ENCODE results near the gene CARS1. TPM values are rescaled to one million over a fixed set of nuclear protein-coding genes. Genes with fewer than 3 reads are reported as not detected.

CARS1 gene
- total RNA-seq, 2 donors from 2014 or later: 15.8 to 20.8 TPM

GRCh38 chr11:3010521-3011275 lies 46.5 kb downstream of the CARS1 start:
- 84 to 93% methylated on average over 11 to 13 of the region's 13 CpGs for WGBS, 2 donors
- Histone ChIP-seq H3K27ac (no peak overlapping the region), H3K9me3 (no peaks in the 10 kb centered on the region), H3K4me3 (no peak overlapping the region), H3K4me1 (no peaks in the 10 kb centered on the region), H3K36me3 (replicated peaks in 1 of 2; ENCODE audit: insufficient read depth in 1 of 2, low read depth in 2 of 2) (peaks cover 0 to 20% of the 10 kb centered on the region in 2 donors), H3K27me3 (no peaks in the 10 kb centered on the region)
- TF ChIP-seq, protein P1, sequence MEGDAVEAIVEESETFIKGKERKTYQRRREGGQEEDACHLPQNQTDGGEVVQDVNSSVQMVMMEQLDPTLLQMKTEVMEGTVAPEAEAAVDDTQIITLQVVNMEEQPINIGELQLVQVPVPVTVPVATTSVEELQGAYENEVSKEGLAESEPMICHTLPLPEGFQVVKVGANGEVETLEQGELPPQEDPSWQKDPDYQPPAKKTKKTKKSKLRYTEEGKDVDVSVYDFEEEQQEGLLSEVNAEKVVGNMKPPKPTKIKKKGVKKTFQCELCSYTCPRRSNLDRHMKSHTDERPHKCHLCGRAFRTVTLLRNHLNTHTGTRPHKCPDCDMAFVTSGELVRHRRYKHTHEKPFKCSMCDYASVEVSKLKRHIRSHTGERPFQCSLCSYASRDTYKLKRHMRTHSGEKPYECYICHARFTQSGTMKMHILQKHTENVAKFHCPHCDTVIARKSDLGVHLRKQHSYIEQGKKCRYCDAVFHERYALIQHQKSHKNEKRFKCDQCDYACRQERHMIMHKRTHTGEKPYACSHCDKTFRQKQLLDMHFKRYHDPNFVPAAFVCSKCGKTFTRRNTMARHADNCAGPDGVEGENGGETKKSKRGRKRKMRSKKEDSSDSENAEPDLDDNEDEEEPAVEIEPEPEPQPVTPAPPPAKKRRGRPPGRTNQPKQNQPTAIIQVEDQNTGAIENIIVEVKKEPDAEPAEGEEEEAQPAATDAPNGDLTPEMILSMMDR (IDR thresholded peaks at IDR 0.05): no peak
- TF ChIP-seq POLR2A (IDR thresholded peaks at IDR 0.05): no peak
- intact Hi-C loops (cut with DNase I): no loop called here
- ATAC-seq: no peak
- DNase-seq: no peak

DNA sequence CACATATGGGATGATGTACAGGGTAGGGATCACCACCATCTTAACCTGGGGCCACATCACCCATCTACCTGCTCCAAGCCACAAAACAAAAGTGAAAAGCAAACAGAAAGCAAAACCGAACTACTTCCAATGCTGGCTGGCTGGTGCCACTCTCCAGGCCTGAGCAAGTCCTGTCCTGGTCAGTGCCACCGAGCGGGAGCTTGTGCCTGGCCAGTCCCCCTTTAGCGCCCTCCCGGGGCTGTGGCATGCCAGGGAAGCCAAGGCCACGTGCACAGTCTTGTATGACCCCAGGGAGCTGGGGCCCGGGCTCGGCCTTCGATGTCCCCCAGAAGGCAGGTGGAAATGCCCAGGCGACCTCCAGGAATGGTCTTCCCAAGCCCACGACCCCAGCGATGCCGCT lies 47.2 kb downstream of the CARS1 start:
- TF ChIP-seq, protein P1 (IDR thresholded peaks at IDR 0.05): no peak
- TF ChIP-seq POLR2A (IDR thresholded peaks at IDR 0.05): no peak
- Histone ChIP-seq H3K9me3 (no peaks in the 10 kb centered on the region), H3K4me1 (no peaks in the 10 kb centered on the region), H3K4me3 (no peak overlapping the region), H3K27me3 (no peaks in the 10 kb centered on the region), H3K27ac (no peak overlapping the region), H3K36me3 (replicated peaks in 1 of 2; ENCODE audit: insufficient read depth in 1 of 2, low read depth in 2 of 2) (peaks cover 0 to 16% of the 10 kb centered on the region in 2 donors)
- DNase-seq (no peak), ATAC-seq (no peak)
- WGBS, 2 donors: 91 to 93% methylated on average over 4 to 13 of the region's 13 CpGs
- intact Hi-C loops (cut with DNase I): no loop called here

GRCh38 chr11:3009481-3009880 lies 47.7 kb downstream of the CARS1 start:
- H3K27me3 ChIP-seq: no peaks in the 10 kb centered on the region
- 71 to 77% methylated on average over 5 of the region's 5 CpGs for WGBS, 2 donors
- DNase-seq: no peak
- no peak for ATAC-seq
- H3K36me3 ChIP-seq (replicated peaks in 1 of 2; ENCODE audit: insufficient read depth in 1 of 2, low read depth in 2 of 2): peaks cover 0 to 15% of the 10 kb centered on the region in 2 donors
- no peaks in the 10 kb centered on the region for H3K9me3 ChIP-seq
- H3K27ac ChIP-seq: no peak overlapping the region
- no peaks in the 10 kb centered on the region for H3K4me1 ChIP-seq
- intact Hi-C loops (cut with DNase I): no loop called here
- TF ChIP-seq POLR2A (IDR thresholded peaks at IDR 0.05): no peak
- TF ChIP-seq, protein P1 (IDR thresholded peaks at IDR 0.05): no peak
- no peak overlapping the region for H3K4me3 ChIP-seq

DNA sequence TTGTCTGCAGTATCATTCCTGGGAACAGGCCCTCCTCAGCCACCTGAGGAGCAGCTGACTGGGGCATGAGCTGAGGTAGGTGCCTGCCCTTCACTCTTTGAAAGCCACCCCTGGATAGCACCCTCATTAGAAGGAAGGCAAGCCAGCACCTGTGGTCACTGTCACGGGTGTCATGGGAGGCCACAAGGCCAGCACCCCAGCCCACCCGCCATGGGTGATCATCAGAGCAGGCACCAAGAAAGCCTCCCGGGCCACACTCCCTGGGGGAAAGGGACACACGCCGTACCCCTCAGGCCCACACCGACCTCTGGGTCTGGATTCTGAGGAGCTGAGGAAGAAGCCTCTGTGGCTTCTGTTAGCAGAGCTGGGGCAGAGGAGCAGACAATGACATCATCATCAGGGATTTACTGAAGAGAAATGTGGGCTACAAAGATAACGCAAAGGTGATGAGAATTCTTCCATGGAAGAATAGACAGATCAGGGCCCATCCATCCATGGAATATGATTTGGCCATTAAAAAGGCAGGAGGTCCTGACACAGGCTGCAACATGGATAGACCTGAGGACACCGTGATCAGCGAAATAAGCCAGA lies 48.4 kb downstream of the CARS1 start:
- TF ChIP-seq, protein P1 (IDR thresholded peaks at IDR 0.05): no peak
- TF ChIP-seq POLR2A (IDR thresholded peaks at IDR 0.05): no peak
- peaks cover 0 to 19% of the 10 kb centered on the region in 2 donors for H3K36me3 ChIP-seq (replicated peaks in 1 of 2; ENCODE audit: insufficient read depth in 1 of 2, low read depth in 2 of 2)
- H3K27ac ChIP-seq: no peak overlapping the region
- no peak overlapping the region for H3K4me3 ChIP-seq
- ATAC-seq (no peak), DNase-seq (no peak)
- 92 to 96% methylated on average over 6 to 9 of the region's 9 CpGs for WGBS, 2 donors
- no peaks in the 10 kb centered on the region for H3K27me3 ChIP-seq
- no peaks in the 10 kb centered on the region for H3K9me3 ChIP-seq
- intact Hi-C loops (cut with DNase I): no loop called here
- H3K4me1 ChIP-seq: no peaks in the 10 kb centered on the region

Data from body of pancreas (tissue), 4 donors.